ENCODE measurements around the gene TEKT5.
"Not testable (repeated sequence)": the region's sequence is repeated elsewhere in the genome, so short reads cannot be mapped to it uniquely, and the experiment has no call there.

Gene TEKT5

GRCh38 chr16:10694830-10695229, at the start of gene TEKT5:
Gene TEKT5, minus strand, starts transcription at chr16:10694930. Its CDS starts 57 bp downstream, at chr16:10694873.
- no peak for DNase-seq

GRCh38 chr16:10743610-10744369, 49.1 kb upstream of the TEKT5 start, which contains the start of gene NUBP1:
Gene NUBP1, plus strand, starts transcription at chr16:10743842. Its CDS starts 22 bp downstream, at chr16:10743864.
- peak; percentile 99 for DNase-seq

DNA sequence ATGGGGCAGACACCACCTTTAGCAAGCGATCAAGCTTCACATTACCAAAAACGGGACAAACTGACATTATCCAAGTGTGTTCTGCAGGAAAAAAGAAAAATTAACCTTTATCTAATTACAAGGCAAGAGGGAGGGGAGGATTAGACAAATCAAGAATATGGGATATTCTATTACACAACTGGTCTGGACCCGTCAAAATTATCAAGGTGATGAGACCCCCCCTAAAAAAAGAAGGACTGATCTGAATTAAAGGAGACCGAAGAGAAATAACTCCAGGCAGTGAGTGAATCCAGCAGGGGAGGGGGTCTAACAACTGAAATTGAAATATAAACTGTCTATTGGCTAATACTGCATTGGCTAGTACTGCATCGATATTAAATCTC, 48.5 kb upstream of the TEKT5 start:
- no peak for DNase-seq

GRCh38 chr16:10741844-10742243, 47.1 kb upstream of the TEKT5 start:
- DNase-seq, result no peak

GRCh38 chr16:10741249-10741648, 46.5 kb upstream of the TEKT5 start:
- DNase-seq, result not testable (repeated sequence)

DNA sequence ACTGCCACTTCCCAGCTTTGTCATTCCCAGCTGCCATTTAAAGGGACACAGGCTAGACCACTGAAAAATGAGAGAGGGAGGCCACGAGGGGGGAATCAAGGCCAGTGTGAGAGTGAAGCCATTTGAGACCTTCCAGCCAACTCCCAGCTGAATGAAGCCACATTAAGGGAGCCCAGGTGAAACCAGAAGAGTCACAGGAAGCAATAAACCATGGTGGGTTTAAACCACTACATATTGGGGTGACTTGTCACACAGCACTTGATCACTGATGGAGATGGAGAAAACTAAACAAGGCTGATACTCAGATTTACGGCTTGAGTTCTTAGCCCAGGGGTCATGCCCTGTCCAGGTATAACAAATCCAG, 46.1 kb upstream of the TEKT5 start:
- DNase-seq, result no peak

DNA sequence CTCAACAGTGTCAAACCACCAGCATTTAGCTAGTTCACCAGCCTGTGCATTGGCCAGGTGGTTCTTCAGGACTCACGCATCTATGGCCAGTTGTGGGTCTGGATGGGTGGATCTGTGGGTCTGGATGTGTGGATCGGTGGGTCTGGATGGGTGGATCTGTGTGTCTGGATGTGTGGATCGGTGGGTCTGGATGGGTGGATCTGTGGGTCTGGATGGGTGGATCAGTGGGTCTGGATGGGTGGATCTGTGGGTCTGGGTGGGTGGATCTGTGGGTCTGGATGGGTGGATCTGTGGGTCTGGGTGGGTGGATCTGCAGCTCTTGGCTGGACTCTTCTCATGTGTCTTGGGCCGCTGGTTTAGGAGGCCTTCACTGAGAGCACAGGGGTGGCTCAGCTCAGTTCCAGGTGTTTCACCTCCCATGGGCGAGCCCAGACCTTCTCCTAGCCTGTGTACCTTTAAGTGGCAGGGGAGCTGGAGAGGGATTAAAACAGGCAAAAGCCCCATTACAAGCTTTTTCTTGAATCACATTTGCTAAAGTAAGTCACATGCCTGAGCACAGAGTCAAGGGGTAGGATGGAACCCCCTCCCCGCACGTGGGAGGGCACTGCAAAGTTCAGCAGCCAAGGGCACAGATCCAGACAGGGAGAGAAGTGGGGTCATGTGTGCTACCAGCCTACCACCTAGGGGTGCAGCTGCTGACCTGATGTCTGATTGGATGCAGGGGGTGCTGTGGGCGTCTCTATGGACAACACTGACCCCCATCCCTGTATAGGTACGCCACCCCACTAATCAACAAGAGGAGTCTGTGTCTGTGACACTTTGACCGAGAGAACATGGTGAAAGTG, 45.5 kb upstream of the TEKT5 start:
- DNase-seq, result no peak

DNA sequence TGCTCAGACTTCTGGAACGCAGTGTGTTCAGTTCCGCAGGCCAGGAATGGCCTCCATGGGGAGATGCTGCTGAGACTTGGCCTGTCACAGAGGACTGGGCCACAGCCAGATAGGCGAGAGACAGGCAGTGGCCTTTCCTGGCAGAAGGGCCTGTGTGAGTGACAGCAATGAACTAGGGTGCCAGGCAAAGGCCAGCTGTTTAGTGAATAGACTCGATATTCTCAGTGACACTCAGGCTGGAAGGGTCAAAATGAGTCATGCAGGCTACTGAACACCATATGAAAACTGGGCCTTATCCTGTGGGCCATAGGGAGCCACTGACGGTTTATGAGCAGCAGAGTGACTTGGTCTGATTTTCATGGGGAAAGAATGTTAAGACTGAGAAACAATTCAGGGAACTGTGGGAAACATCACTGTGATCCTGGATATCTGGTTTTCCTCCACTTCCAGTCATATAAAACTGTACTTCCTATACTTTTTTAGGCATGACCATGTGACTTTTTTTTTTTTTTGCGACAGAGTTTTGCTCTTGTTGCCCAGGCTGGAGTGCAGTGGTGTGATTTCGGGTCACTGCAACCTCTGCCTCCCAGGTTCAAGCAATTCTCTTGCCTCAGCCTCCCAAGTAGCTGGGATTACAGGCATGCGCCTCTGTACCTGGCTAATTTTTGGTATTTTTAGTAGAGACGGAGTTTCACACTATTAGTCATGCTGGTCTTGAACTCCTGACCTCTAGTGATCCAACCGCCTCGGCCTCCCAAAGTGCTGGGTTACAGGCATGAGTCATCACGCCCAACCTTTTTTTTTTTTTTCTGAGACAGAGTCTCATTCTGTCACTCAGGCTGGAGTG, 43.7 kb upstream of the TEKT5 start:
- DNase-seq, result peak; percentile 40

DNA sequence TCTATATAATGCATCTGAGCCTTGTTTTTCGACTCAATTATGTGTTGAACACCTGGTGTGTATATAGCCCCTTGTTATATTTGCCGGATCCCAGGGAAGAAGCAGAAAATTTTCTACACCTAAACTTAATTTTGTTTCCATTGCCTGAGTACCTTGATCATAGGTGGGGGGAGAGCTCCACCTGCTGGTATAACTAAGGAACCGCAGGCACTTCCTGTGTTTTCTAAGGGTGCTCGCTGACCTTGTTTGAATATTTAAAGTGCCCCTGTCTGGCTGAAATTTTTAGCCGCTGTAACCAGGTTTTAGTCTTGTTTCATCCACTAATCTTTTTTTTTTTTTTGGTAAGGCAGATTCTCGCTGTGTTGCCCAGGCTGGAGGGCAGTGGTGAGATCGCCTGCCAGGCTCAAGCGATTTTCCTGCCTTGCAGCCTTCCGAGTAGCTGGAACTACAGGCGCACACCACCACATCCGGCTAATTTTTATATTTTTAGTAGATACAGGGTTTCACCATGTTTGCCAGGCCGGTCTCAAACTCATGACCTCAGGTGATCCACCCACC, 42.4 kb upstream of the TEKT5 start:
- DNase-seq, result peak; percentile 45

DNA sequence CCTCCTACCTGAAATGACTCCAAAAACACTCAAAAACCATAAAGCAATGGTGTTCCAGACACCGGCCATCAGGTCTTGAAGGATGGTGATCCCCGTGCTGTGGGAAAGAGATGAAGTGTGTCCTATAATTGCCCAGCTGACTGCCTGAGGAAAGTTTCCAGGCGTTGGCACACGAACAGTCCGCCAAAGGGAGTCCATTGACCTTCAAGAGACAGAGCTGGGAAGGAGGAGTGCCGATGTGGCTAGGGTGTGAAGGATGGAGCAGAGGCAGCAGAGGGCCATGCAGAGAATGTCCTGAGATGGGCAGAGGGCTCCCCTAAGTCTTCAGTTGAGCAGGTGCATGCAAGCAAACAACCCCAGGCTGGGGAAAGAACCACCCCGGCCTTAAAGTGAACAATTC, 37.1 kb upstream of the TEKT5 start:
- no peak for DNase-seq

DNA sequence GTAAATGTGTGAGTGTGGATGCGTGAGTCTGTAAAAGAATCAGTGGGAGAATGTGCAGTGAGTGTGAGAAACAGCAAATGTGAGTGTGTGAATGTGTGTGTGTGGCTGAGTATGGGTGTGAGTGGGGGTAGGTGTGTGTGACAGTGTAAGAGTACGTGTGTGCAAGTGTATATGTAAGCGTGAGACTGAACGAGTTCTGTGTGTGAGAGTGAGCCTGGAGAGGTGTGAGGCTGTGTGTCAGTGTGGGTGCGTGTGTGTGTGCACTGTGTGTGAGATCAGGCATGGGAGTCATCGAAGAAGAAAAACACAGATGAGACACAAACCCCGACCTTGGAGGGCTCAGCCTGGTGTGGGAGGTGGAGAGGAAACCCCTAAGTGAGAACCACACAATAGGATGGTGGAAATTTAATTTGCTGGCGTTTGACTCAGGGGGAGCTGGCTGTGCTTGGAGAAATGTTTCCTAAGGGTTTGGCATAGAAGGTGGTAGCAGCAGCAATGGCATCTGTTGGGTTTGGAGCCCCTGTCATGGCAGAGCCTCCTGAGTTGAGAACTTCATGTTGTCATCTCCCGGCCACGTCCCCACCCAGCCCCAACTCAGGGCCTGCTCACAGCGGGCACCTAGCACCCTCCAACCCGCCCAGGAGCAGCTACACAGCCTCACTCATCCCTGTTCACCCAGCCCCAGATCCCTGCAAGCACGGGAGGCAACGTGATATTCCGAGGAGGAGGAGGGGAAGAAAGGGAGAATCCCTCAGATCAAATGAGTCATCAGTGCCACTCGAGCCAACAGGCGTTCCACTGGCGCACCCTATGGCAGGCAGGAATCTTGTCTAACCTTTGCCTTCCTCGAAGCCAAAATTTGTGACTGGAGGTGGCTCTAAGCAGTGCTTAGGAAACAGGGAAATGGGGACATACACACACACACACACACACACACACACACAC, 34.6 kb upstream of the TEKT5 start:
- DNase-seq, result no peak

DNA sequence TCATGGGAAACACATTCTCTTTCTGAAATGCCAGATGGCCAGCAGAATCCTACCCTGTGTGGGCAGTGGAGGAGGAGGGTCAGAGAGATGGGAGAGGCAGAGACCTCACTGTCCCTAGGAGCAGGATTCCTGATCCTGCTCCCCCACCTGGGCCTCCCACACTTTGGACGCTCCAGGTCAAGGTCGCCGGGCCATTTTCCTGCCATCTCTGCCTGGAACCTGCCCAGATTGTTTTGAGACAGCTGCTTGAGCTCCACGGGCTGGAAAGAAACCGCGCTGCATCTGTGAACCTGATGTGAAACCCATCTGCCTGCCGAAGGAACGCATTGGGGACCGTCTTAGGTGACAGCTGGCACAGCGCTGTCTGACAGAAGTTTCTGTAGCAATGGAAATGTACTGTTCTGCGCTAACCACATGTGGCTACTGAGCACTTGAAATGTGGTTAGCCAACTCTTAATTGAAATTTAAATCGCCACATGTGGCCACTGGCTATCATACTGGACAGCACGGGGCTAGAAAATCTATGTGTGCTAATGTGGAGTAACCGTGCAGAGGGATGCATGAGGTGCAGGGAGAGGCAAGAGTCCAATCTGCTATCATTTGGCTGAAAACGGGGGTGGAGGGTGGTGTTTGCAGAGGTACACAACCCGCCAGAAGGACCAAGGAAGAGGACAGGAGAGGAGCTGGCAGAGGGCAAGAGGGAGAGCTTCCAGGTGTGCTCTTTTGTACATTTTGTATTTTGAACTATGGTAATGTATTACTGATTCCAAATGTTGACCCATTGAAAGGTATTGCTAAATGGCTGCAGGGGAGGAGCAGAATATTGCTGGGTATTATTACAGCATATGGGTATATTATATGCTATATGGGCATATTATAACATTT, 33.5 kb upstream of the TEKT5 start:
- no peak for DNase-seq

DNA sequence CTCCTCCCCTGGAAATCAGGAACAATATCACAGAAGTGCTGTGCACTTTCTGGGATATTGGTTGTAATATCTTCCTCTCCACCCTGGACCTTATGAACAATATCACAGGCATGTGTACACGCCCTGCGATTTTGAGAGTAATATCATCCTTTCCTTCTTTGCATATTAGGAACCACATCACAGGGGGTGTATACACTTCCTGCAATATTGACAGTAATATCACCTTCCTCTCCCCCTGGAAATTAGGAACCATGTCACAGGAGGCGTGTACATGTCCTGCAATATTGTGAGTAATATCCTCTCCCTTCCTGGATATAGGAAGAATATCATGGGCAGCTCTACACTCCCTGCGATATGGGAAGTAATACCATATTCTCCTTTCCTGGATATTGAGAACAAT, 14.2 kb upstream of the TEKT5 start:
- DNase-seq, result no peak

GRCh38 chr16:10699756-10700155, 5.0 kb upstream of the TEKT5 start:
- no peak for DNase-seq

DNA sequence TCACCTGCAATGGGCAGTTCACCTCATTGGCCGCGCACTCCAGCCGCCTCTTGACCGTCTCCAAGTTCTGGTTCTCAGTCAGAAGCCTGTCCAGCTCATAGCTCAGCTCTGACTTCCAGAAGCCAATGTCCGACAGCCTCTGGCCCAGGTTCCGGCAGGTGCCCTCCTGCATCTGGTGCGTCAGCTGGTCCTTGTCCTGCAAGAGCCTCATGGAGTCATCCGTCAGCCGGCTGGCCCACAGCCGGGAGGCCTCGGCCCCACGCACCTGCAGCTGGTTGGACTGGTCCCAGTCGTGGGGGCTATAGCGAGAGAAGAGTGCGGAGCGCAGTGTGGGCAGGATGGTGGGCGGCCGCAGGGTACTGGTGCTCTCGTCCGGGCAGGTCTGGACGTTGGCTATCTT, 424 bp downstream of the TEKT5 start:
- no peak for DNase-seq

- no peak for DNase-seq
Observed at GRCh38 chr16:10693889-10694288, 841 bp downstream of the TEKT5 start.

DNA sequence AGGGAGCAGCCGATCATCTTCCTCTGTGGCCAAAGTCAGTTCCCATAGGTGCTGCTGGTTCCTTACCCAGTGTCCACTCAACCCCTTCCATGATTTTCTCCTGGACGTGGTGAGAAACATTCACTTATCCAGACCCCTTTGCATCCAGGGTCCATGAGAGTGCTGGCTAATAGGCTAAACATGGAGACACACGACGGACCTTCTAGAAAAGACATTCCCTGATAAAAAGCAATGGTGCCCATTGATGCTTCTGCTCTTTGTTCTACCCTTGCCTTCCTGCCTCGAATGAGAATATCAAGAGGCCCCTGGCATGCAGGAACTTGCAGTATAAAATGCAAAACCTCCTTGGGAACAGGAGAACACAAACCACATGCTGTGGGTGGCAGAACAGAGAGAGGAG, 2.3 kb downstream of the TEKT5 start:
- DNase-seq, result no peak

DNA sequence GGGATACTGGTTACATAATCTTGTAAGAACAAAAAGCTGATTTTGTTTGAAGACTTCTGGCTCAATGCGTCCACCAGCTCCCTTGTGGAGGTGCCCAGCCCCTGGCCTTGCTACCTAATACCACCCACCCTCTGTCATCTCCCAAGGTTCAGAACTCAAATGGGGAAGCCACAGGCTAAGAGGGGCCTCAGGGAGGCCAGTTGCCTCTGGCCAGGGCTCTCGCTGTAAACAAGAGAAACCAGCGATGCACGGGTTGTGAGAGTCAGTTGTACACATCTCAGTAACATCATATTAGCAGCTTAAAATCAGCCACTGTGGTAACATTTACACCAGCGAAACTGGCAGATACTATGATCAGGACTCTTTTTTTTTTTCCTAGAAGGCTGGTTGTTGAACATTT, 6.0 kb downstream of the TEKT5 start:
- no peak for DNase-seq

DNA sequence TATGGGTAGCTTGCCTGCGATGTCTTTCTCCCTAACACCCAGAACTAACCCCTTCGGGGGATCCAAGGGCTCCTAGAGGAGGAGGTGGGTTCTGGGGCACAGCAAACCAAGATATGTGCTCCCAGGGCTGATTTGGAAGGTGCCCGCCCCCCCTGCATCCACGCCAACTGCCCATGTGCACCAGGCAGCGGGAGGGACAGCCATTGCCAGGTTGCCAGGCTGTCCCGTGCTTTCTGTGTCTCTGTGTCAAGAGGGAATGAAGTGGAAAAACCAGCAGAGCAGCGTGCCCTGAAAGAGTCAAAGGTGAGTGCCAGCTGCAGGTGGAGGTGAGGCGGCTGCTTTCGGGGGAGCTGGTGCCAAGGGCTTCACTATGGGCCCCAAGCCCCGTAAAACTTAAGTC, 6.4 kb downstream of the TEKT5 start:
- no peak for DNase-seq

GRCh38 chr16:10685709-10686108, 9.0 kb downstream of the TEKT5 start:
- DNase-seq, result no peak
